Measurements from ENCODE around the gene SFMBT1. TPM values are rescaled to one million over a fixed set of nuclear protein-coding genes. Genes with fewer than 3 reads are reported as not detected.

The SFMBT1 gene
- 1.2 TPM for polyA plus RNA-seq (2013, experiment 1 of 2)
- 1.1 TPM for polyA plus RNA-seq (2013, experiment 2 of 2)

- Histone ChIP-seq H3K23ac (ENCODE audit: low read length in 2 of 2) (peak within 1 kb of the TSS in 1 of 2 experiments; percentile 83), H3K4me2 (ENCODE audit: low read length, poor library complexity, severe bottlenecking) (peak within 1 kb of the TSS; percentile 90), H3K4me1 (ENCODE audit: control insufficient read depth, insufficient read depth, low read depth, low read length) (peaks cover 15% of the 10 kb centered on the region), H3K27ac (ENCODE audit: low read length, poor library complexity, severe bottlenecking) (no peak within 1 kb of the TSS), H4K8ac (ENCODE audit: low read length) (peak within 1 kb of the TSS; percentile 77), H3K4ac (ENCODE audit: low read depth in 1 of 2, low read length in 2 of 2) (no peak within 1 kb of the TSS), H2AFZ (ENCODE audit: low read depth, low read length) (peak within 1 kb of the TSS; percentile 95), H2BK120ac (ENCODE audit: low read depth, low read length) (peak within 1 kb of the TSS; percentile 49), H4K91ac (ENCODE audit: low read length) (peak within 1 kb of the TSS; percentile 58), H3K9ac (ENCODE audit: low read length) (peak within 1 kb of the TSS; percentile 78), H2BK12ac (ENCODE audit: low read length in 2 of 2) (peak within 1 kb of the TSS in 1 of 2 experiments; percentile 1), H2BK15ac (ENCODE audit: low read depth, poor library complexity, severe bottlenecking) (peak within 1 kb of the TSS; percentile 83), H3K18ac (ENCODE audit: low read depth in 1 of 2, low read length in 2 of 2) (peak within 1 kb of the TSS; percentile 70 to 84), H3K4me3 (ENCODE audit: insufficient read depth in 1 of 2, low read depth in 1 of 2, low read length in 2 of 2) (peak within 1 kb of the TSS; percentile 86 to 87), H3K79me1 (replicated peaks; ENCODE audit: low read length, poor library complexity, severe bottlenecking) (peaks cover 2% of the 10 kb centered on the region), H2BK5ac (ENCODE audit: low read depth, low read length, poor library complexity, severe bottlenecking) (no peak within 1 kb of the TSS), H2AK5ac (ENCODE audit: low read length, severe bottlenecking) (no peak within 1 kb of the TSS), H3K14ac (ENCODE audit: low read length in 2 of 2) (peak within 1 kb of the TSS in 1 of 2 experiments; percentile 75), H3K9me3 (ENCODE audit: control insufficient read depth, low read length) (no peaks in the 10 kb centered on the region), H3K36me3 (ENCODE audit: control insufficient read depth in 1 of 2, insufficient read depth in 2 of 2, low read depth in 1 of 2, low read length in 2 of 2) (no peaks in the 10 kb centered on the region), H3K27me3 (ENCODE audit: control insufficient read depth in 1 of 2, insufficient read depth in 1 of 2, low read length in 2 of 2) (peaks cover 6 to 12% of the 10 kb centered on the region in 2 experiments)
- under 1% methylated on average over 86 of the region's 117 CpGs for WGBS
- DNase-seq: peak; percentile 62
Observed at GRCh38 chr3:53045518-53046170, at the start of gene SFMBT1. Gene SFMBT1, minus strand, starts transcription at chr3:53046073. Its CDS starts 76,945 bp downstream, at chr3:52969128.

- Histone ChIP-seq H2BK15ac (ENCODE audit: low read depth, poor library complexity, severe bottlenecking) (no peak overlapping the region), H3K27ac (ENCODE audit: low read length, poor library complexity, severe bottlenecking) (no peak overlapping the region), H3K9me3 (ENCODE audit: control insufficient read depth, low read length) (no peaks in the 10 kb centered on the region), H2BK12ac (ENCODE audit: low read length in 2 of 2) (no peak overlapping the region), H4K8ac (ENCODE audit: low read length) (no peak overlapping the region), H3K4me3 (ENCODE audit: insufficient read depth in 1 of 2, low read depth in 1 of 2, low read length in 2 of 2) (no peak overlapping the region), H2BK120ac (ENCODE audit: low read depth, low read length) (no peak overlapping the region), H2AFZ (ENCODE audit: low read depth, low read length) (no peak overlapping the region), H3K4ac (ENCODE audit: low read depth in 1 of 2, low read length in 2 of 2) (no peak overlapping the region), H3K9ac (ENCODE audit: low read length) (no peak overlapping the region), H2BK5ac (ENCODE audit: low read depth, low read length, poor library complexity, severe bottlenecking) (no peak overlapping the region), H3K4me1 (ENCODE audit: control insufficient read depth, insufficient read depth, low read depth, low read length) (peaks cover 12% of the 10 kb centered on the region), H3K23ac (ENCODE audit: low read length in 2 of 2) (no peak overlapping the region), H3K79me1 (replicated peaks; ENCODE audit: low read length, poor library complexity, severe bottlenecking) (no peaks in the 10 kb centered on the region), H3K36me3 (ENCODE audit: control insufficient read depth in 1 of 2, insufficient read depth in 2 of 2, low read depth in 1 of 2, low read length in 2 of 2) (peaks cover 28 to 71% of the 10 kb centered on the region in 2 experiments), H2AK5ac (ENCODE audit: low read length, severe bottlenecking) (no peak overlapping the region), H4K91ac (ENCODE audit: low read length) (no peak overlapping the region), H3K27me3 (ENCODE audit: control insufficient read depth in 1 of 2, insufficient read depth in 1 of 2, low read length in 2 of 2) (no peaks in the 10 kb centered on the region), H3K14ac (ENCODE audit: low read length in 2 of 2) (no peak overlapping the region), H3K4me2 (ENCODE audit: low read length, poor library complexity, severe bottlenecking) (no peak overlapping the region), H3K18ac (ENCODE audit: low read depth in 1 of 2, low read length in 2 of 2) (no peak overlapping the region)
- WGBS: 89% methylated on average over 2 of the region's 2 CpGs
- peak; percentile 32 for DNase-seq
Observed at GRCh38 chr3:53092942-53093341, 47.1 kb upstream of the SFMBT1 start.

GRCh38 chr3:53092216-53092615, 46.3 kb upstream of the SFMBT1 start:
- Histone ChIP-seq H3K14ac (ENCODE audit: low read length in 2 of 2) (no peak overlapping the region), H2BK15ac (ENCODE audit: low read depth, poor library complexity, severe bottlenecking) (no peak overlapping the region), H3K27ac (ENCODE audit: low read length, poor library complexity, severe bottlenecking) (no peak overlapping the region), H4K8ac (ENCODE audit: low read length) (no peak overlapping the region), H3K4me3 (ENCODE audit: insufficient read depth in 1 of 2, low read depth in 1 of 2, low read length in 2 of 2) (no peak overlapping the region), H2AK5ac (ENCODE audit: low read length, severe bottlenecking) (no peak overlapping the region), H2BK12ac (ENCODE audit: low read length in 2 of 2) (no peak overlapping the region), H3K4ac (ENCODE audit: low read depth in 1 of 2, low read length in 2 of 2) (no peak overlapping the region), H3K9me3 (ENCODE audit: control insufficient read depth, low read length) (no peaks in the 10 kb centered on the region), H4K91ac (ENCODE audit: low read length) (no peak overlapping the region), H3K9ac (ENCODE audit: low read length) (no peak overlapping the region), H3K79me1 (replicated peaks; ENCODE audit: low read length, poor library complexity, severe bottlenecking) (no peaks in the 10 kb centered on the region), H2AFZ (ENCODE audit: low read depth, low read length) (no peak overlapping the region), H3K4me2 (ENCODE audit: low read length, poor library complexity, severe bottlenecking) (no peak overlapping the region), H3K4me1 (ENCODE audit: control insufficient read depth, insufficient read depth, low read depth, low read length) (peaks cover 16% of the 10 kb centered on the region), H2BK120ac (ENCODE audit: low read depth, low read length) (no peak overlapping the region), H3K36me3 (ENCODE audit: control insufficient read depth in 1 of 2, insufficient read depth in 2 of 2, low read depth in 1 of 2, low read length in 2 of 2) (peaks cover 28 to 67% of the 10 kb centered on the region in 2 experiments), H3K23ac (ENCODE audit: low read length in 2 of 2) (peak overlapping the region in 1 of 2 experiments; percentile 27), H2BK5ac (ENCODE audit: low read depth, low read length, poor library complexity, severe bottlenecking) (no peak overlapping the region), H3K27me3 (ENCODE audit: control insufficient read depth in 1 of 2, insufficient read depth in 1 of 2, low read length in 2 of 2) (no peaks in the 10 kb centered on the region), H3K18ac (ENCODE audit: low read depth in 1 of 2, low read length in 2 of 2) (no peak overlapping the region)
- no peak for DNase-seq
- 98% methylated on average over 11 of the region's 11 CpGs for WGBS

- Histone ChIP-seq H4K91ac (ENCODE audit: low read length) (no peak overlapping the region), H2BK5ac (ENCODE audit: low read depth, low read length, poor library complexity, severe bottlenecking) (no peak overlapping the region), H3K23ac (ENCODE audit: low read length in 2 of 2) (no peak overlapping the region), H2AK5ac (ENCODE audit: low read length, severe bottlenecking) (no peak overlapping the region), H3K36me3 (ENCODE audit: control insufficient read depth in 1 of 2, insufficient read depth in 2 of 2, low read depth in 1 of 2, low read length in 2 of 2) (peaks cover 28 to 67% of the 10 kb centered on the region in 2 experiments), H3K4me3 (ENCODE audit: insufficient read depth in 1 of 2, low read depth in 1 of 2, low read length in 2 of 2) (no peak overlapping the region), H2AFZ (ENCODE audit: low read depth, low read length) (no peak overlapping the region), H3K79me1 (replicated peaks; ENCODE audit: low read length, poor library complexity, severe bottlenecking) (no peaks in the 10 kb centered on the region), H3K9ac (ENCODE audit: low read length) (no peak overlapping the region), H2BK120ac (ENCODE audit: low read depth, low read length) (no peak overlapping the region), H3K4me2 (ENCODE audit: low read length, poor library complexity, severe bottlenecking) (no peak overlapping the region), H2BK12ac (ENCODE audit: low read length in 2 of 2) (no peak overlapping the region), H3K4ac (ENCODE audit: low read depth in 1 of 2, low read length in 2 of 2) (no peak overlapping the region), H3K27me3 (ENCODE audit: control insufficient read depth in 1 of 2, insufficient read depth in 1 of 2, low read length in 2 of 2) (no peaks in the 10 kb centered on the region), H2BK15ac (ENCODE audit: low read depth, poor library complexity, severe bottlenecking) (no peak overlapping the region), H3K27ac (ENCODE audit: low read length, poor library complexity, severe bottlenecking) (no peak overlapping the region), H3K18ac (ENCODE audit: low read depth in 1 of 2, low read length in 2 of 2) (no peak overlapping the region), H3K14ac (ENCODE audit: low read length in 2 of 2) (no peak overlapping the region), H3K9me3 (ENCODE audit: control insufficient read depth, low read length) (no peaks in the 10 kb centered on the region), H4K8ac (ENCODE audit: low read length) (no peak overlapping the region), H3K4me1 (ENCODE audit: control insufficient read depth, insufficient read depth, low read depth, low read length) (peaks cover 16% of the 10 kb centered on the region)
- DNase-seq: no peak
- 97% methylated on average over 5 of the region's 5 CpGs for WGBS
Observed at GRCh38 chr3:53091011-53091410, 45.1 kb upstream of the SFMBT1 start.

All from mesenchymal stem cell (in vitro differentiated cells and primary cell).